HG03521 (cell line): ENCODE measurements around the gene ACAP1.

Experiments used
- ATAC-seq: cut with Tn5 transposase; IDR thresholded peaks from one replicate; pipeline ENCODE4 v1.9.1; 2021; ENCODE audit warnings: mild to moderate bottlenecking, moderate library complexity; ENCODE audit not compliant: unreplicated experiment

Gene ACAP1

GRCh38 chr17:7336240-7337175, at the start of gene ACAP1:
Gene ACAP1 (plus strand): TSS chr17:7336529. CDS start chr17:7336735, 206 bp downstream.
- peak; percentile 56 for ATAC-seq

GRCh38 chr17:7289256-7290032, 46.9 kb upstream of the ACAP1 start:
- ATAC-seq = no peak

- no peak for ATAC-seq
Measured at GRCh38 chr17:7290166-7290565, 46.2 kb upstream of the ACAP1 start.

GRCh38 chr17:7290685-7291084, 45.6 kb upstream of the ACAP1 start:
- ATAC-seq = no peak

GRCh38 chr17:7292194-7292593, 44.1 kb upstream of the ACAP1 start:
- ATAC-seq = no peak

- no peak for ATAC-seq
Measured at GRCh38 chr17:7292729-7293128, 43.6 kb upstream of the ACAP1 start.

GRCh38 chr17:7293159-7293558, 43.2 kb upstream of the ACAP1 start:
- ATAC-seq = no peak

GRCh38 chr17:7293816-7294613, 42.3 kb upstream of the ACAP1 start:
- no peak for ATAC-seq

GRCh38 chr17:7294614-7295153, 41.6 kb upstream of the ACAP1 start, which contains the start of gene YBX2:
Gene YBX2 (minus strand): TSS chr17:7294639. CDS start chr17:7294500, 139 bp downstream.
- ATAC-seq = peak; percentile 54

GRCh38 chr17:7295230-7296180, 40.8 kb upstream of the ACAP1 start:
- no peak for ATAC-seq

GRCh38 chr17:7296189-7296861, 40.0 kb upstream of the ACAP1 start:
- ATAC-seq = no peak

- no peak for ATAC-seq
Measured at GRCh38 chr17:7304179-7304578, 32.1 kb upstream of the ACAP1 start.

- ATAC-seq = peak; percentile 69
Measured at GRCh38 chr17:7306911-7307685, 29.2 kb upstream of the ACAP1 start, which contains the start of gene EIF5A. Gene EIF5A (plus strand): TSS chr17:7307628. CDS start chr17:7309636, 2,008 bp downstream.

- peak; percentile 3 for ATAC-seq
Measured at GRCh38 chr17:7307686-7308624, 28.4 kb upstream of the ACAP1 start.

GRCh38 chr17:7308625-7309433, 27.5 kb upstream of the ACAP1 start:
- ATAC-seq = no peak

- ATAC-seq = no peak
Measured at GRCh38 chr17:7309628-7310027, 26.7 kb upstream of the ACAP1 start.
